ELF-1 (cell line): ENCODE measurements around the gene OPN1SW.

Experiments used
- DNase-seq: peaks from one replicate; pipeline ENCODE4 v3.0.0-alpha.2; 2016; ENCODE audit warnings: low read depth, low spot score

OPN1SW gene

DNA sequence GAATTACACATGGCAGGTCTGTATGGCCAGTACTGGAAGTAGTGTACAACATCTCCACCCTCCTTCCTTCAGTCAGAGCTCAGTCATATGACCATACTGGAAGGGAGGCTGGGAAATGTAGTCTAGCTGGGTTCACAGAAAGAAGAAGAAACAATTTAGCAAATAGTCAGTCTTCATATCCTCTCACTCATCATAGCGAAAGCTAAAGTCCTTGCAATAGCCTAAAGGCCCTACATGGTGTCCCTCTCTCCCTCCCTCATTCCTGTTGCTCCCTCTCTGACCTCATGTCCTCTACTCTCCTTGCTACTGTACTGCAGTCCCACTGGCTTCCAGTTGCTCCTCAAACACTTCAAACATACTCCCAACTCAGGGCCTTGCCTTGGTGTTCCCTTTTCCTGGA is 40.7 kb downstream of the OPN1SW start:
- DNase-seq: no peak

DNA sequence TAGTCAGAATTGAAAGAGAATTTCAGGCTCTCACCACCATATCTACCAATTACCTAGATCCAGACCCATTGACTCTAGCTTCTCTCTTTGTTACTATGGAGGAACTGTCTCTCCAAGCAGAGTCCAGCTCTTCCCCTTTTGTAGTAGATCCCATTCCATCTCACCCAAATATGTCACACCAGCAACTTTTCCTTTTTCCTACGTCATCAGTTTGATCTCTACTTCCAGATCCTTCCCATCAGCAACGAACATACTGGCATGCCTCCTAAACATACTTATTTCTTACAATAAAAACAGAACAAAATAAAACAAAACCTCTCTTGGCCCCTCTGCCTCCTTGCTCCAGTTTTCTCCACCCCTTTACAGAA is 42.3 kb downstream of the OPN1SW start:
- DNase-seq: no peak

DNA sequence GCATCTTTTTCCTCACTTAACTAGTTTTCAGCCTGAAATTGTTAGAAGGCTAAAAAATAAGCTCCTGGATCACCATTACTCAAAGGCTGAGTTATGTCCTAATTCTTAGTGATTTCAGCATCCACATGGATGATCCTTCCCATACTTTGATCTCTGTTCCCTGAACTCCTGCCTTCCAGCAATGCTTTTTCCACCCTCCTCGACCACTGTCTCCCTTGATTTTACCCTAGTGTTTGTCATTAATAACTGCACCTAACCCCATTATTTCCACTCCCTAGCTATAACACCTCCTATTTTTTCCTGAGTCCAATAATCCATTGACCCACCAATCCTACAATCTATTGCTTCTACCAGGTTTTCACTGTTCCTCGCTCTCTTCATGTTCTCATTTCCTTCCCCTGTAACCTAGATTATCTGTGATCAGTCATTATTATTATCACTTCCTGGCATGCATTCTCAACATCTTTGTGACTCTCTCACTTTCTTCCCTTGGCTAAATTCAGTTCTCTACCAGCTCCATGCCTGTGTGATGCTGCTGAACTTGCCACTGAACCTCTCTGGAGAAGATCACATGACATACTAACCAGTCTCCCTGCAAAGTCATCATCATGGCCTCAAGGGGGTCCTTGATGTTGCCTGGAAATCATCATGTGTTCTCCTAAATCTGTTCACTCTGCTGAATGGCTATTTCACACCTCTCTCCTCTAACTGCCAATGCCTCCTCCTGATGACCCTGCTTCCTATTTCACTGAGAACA is 42.9 kb downstream of the OPN1SW start:
- DNase-seq: no peak

DNA sequence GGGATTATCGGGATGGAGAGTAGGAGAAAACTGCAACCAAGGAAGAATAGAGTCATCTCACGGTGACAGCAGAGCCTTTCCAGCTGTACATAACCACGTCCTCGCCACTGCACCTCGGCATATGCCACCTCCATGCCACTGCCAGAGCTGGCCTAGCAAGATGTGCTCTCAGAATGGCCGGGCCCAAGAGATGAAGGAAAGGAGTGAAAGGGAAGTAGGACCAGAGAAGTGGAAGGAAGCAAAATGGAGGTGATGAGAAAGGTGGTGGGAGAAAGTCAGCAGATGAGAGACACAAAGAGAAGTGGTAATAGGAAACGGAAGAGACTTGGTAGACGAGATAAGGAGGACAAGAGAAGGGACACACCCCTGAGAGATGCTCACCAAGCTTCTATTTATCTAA is 44.4 kb downstream of the OPN1SW start:
- DNase-seq: no peak

DNA sequence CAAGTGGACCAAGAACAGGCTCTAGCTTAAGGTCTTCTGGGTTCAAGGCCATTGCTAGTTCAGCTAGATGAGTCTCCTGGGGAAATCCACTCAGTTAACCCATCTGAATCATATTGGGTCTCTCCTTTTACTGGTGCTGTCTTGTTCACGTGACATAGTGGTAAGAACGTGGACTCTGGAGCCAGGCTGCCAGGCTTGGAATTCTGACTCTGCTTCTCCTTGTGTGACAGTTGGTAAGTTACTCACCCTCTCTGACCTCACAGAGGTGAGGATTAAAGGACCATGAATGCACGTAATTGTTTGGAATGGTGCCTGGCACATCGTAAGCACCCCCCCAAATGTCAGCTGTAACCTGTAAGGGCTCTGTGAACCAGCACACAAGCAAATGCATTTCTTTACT is 46.1 kb downstream of the OPN1SW start:
- no peak for DNase-seq

DNA sequence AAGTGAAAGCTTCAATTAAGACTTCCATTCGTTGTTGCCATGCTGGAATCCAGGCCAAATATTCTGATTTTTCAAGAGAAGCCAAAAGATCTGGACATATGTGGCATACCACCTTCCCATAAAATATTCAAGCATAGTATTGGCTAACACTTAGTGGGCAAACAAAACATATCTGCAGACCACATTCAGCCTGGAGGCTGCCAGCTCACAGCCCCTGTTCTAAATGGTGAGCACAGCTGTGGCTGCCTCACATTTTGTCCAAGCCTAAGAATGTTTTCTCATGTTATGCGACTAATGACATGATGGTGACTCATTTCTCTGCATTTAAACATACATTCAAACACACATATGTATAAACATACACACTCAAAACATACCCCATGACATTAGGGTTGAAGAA is 47.0 kb downstream of the OPN1SW start:
- DNase-seq: no peak

DNA sequence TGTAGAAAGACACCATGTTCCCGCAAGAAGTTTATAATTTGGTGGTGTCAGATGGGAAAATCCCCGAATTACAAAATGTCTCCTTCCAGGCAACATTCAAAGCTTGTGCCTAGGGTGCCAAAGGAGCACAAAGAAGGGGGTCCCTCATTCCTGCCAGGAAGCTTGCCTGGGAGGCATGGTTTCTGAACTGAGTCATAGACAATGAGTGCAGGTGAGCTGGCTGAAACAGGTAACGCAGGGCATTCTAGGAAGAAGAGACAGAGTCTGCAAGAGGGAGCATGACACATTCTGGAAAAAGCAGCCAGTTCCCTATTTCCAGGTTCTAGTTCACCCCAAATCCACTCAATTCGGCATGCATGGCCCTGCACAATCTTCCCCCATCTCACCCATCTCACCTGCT is 48.4 kb downstream of the OPN1SW start:
- no peak for DNase-seq

DNA sequence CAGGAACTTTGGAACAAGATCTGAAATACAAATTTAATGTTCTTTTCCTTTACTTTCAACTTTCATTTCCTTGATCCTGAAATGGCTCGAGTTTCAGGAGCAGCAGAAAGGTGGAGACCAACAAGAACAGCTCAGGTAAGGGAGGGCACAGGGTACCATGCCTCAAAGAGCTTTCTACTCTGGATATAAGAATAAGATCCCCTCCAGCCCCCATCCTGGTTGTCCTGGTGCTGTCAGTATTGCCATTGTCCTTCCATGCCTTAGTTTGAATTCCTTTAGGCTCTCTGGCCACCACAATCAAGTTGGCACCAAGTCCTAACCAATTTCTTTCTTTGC is 48.9 kb downstream of the OPN1SW start:
- DNase-seq: no peak

DNA sequence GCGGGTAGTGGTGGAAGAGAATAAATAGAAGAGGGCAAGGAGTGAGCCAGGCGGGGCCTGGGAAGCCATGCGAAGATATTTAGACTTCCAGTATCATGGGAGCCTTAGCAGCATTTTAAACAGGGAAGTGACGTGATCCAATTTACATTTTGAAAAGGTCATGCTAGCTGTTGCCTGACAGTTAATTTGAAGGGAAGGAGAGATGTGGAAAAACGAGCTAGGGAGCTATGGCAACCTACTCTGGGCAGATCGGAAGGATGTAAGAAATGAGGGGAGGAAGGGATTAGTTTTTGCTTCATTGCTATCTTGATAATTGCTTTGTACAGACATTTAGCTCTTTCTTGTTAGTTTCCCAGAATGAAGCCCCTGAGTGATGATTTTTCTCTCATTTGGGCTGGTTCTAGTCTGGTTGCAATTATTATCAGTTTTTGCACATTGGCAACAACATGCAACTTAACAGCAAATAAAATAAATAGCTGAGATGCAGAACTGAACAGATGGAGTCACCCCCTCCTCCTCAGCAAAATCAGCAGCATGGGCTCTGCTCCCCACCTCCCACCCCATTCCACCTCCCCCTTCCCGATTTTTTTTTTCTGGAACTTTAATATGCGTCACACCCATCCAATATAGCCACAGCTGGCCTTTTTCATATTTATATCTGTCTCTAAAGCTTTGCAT is 49.4 kb downstream of the OPN1SW start:
- DNase-seq: no peak

DNA sequence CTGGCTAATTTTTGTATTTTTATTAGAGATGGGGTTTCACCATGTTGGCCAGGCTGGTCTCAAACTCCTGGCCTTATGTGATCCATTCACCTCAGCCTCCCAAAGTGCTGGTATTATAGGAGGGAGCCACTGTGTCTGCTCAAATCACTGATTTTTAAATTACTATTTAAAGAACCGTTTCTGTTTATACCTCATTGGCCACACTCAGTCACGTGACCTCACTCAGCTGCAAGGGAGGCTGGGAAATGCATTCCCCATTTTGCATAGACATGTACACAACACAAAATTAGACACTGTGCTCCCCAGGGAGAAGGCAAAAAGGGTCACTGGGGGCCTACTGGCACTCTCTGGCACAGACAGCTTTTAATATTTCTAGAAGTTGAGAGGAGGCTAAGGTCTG is 50.1 kb downstream of the OPN1SW start:
- no peak for DNase-seq

DNA sequence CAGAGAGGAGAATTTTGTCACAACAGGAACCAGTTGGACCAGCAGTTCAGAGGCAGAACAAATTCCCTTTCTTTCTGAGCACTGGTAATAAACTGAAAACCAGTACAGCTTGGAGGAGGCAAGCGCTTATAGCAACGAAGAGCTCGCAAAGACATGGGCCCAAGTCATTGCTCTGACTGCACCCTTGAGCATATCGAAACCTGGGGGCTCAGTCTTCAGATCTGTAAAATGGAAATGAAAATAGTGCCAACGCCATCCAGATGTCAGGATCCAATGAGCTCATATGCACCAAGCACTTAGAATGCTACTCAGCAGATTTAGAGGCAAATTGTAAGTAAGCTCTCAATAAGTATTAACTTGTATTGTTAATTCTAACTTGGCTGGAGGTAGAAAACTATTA is 50.9 kb downstream of the OPN1SW start:
- no peak for DNase-seq
